SK-N-SH treated with all-trans-retinoic acid at 6 μM for 48 hours (cell line): Measurements from ENCODE around the gene ARL5A.
"Not testable (repeated sequence)": the region's sequence is repeated elsewhere in the genome, so short reads cannot be mapped to it uniquely, and the experiment has no call there.

Experiments
- BACH2 ChIP-seq: fragments of 250-450 bp; sonication (Bioruptor Pico); IDR thresholded peaks from 2 replicates; pipeline ENCODE4 v1.9.0; 2021; ENCODE audit warnings: mild to moderate bottlenecking, borderline replicate concordance
- CSDC2 ChIP-seq: fragments of 250-450 bp; sonication (Bioruptor Pico); IDR thresholded peaks from 2 replicates; pipeline ENCODE4 v1.5.0; 2020; ENCODE audit warnings: mild to moderate bottlenecking, moderate library complexity
- CSRNP3 ChIP-seq: fragments of 250-450 bp; sonication (Bioruptor Pico); IDR thresholded peaks from 2 replicates; pipeline ENCODE4 v1.5.1; 2021; ENCODE audit warnings: mild to moderate bottlenecking, moderate library complexity
- ESRRG ChIP-seq: fragments of 250-450 bp; sonication (Bioruptor Pico); IDR thresholded peaks from 2 replicates; pipeline ENCODE4 v1.6.1; 2021; ENCODE audit warnings: mild to moderate bottlenecking
- ISL1 ChIP-seq: fragments of 250-450 bp; sonication (Bioruptor Pico); IDR thresholded peaks from 2 replicates; pipeline ENCODE4 v2.1.2; 2022; ENCODE audit warnings: mild to moderate bottlenecking, moderate library complexity
- PATZ1 ChIP-seq: fragments of 250-450 bp; sonication (Bioruptor Pico); IDR thresholded peaks from 2 replicates; pipeline ENCODE4 v1.8.0; 2020; ENCODE audit warnings: mild to moderate bottlenecking, moderate library complexity, borderline replicate concordance
- POU6F1 ChIP-seq: fragments of 250-450 bp; sonication (Bioruptor Pico); IDR thresholded peaks from 2 replicates; pipeline ENCODE4 v1.8.0; 2021; ENCODE audit warnings: low read depth, mild to moderate bottlenecking, moderate library complexity, borderline replicate concordance
- SNAI2 ChIP-seq: fragments of 250-450 bp; sonication (Bioruptor Pico); IDR thresholded peaks from 2 replicates; pipeline ENCODE4 v1.5.0; 2020; ENCODE audit warnings: mild to moderate bottlenecking, moderate library complexity
- TCF4 ChIP-seq: fragments of 250-450 bp; sonication (Bioruptor Pico); IDR thresholded peaks from 2 replicates; pipeline ENCODE4 v1.8.0; 2021; ENCODE audit warnings: mild to moderate bottlenecking, moderate library complexity, borderline replicate concordance
- ZC3H10 ChIP-seq: fragments of 250-450 bp; sonication (Bioruptor Pico); IDR thresholded peaks from 2 replicates; pipeline ENCODE4 v1.5.1; 2021; ENCODE audit warnings: mild to moderate bottlenecking, moderate library complexity
- ZFP3 ChIP-seq: fragments of 250-450 bp; sonication (Bioruptor Pico); IDR thresholded peaks from 2 replicates; pipeline ENCODE4 v1.5.0; 2020; ENCODE audit warnings: mild to moderate bottlenecking, moderate library complexity
- ZNF565 ChIP-seq: fragments of 450-650 bp; formaldehyde crosslinking; conservative IDR thresholded peaks from 2 replicates; pipeline ENCODE4 v1.5.0; 2020; ENCODE audit warnings: low read depth, mild to moderate bottlenecking, moderate library complexity
- ZNF8 ChIP-seq: fragments of 450-650 bp; formaldehyde crosslinking; IDR thresholded peaks from 2 replicates; pipeline ENCODE4 v1.5.0; 2020; ENCODE audit warnings: mild to moderate bottlenecking, moderate library complexity
- TF ChIP-seq, protein P1 (sequence below): fragments of 250-450 bp; sonication (Bioruptor Pico); IDR thresholded peaks from 2 replicates; pipeline ENCODE4 v1.5.1; 2020; ENCODE audit warnings: low read depth, mild to moderate bottlenecking, moderate library complexity

- not testable (repeated sequence) for TF ChIP-seq CSDC2 (CRISPR knock-in tag); BACH2 (CRISPR knock-in tag); CSRNP3; SNAI2 (CRISPR knock-in tag); PATZ1 (CRISPR knock-in tag); ZFP3 (CRISPR knock-in tag); ZC3H10 (CRISPR knock-in tag); ZNF565 (CRISPR knock-in tag); TCF4 (CRISPR knock-in tag); ZNF8 (CRISPR knock-in tag); POU6F1 (CRISPR knock-in tag); ISL1 (CRISPR knock-in tag); ESRRG
- TF ChIP-seq, protein P1, sequence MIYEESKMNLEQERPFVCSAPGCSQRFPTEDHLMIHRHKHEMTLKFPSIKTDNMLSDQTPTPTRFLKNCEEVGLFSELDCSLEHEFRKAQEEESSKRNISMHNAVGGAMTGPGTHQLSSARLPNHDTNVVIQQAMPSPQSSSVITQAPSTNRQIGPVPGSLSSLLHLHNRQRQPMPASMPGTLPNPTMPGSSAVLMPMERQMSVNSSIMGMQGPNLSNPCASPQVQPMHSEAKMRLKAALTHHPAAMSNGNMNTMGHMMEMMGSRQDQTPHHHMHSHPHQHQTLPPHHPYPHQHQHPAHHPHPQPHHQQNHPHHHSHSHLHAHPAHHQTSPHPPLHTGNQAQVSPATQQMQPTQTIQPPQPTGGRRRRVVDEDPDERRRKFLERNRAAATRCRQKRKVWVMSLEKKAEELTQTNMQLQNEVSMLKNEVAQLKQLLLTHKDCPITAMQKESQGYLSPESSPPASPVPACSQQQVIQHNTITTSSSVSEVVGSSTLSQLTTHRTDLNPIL, result not testable (repeated sequence)
Measured at GRCh38 chr2:151794422-151794821, 33.8 kb downstream of the ARL5A start.
